ENCODE measurements around the gene RPL37. TPM values are rescaled to one million over a fixed set of nuclear protein-coding genes. Genes with fewer than 3 reads are reported as not detected.

RPL37 gene
- total and polyA plus RNA-seq, 2 donors (not counting 1 experiment from before 2014, with no cell fraction given): 881 to 2,414 TPM

DNA sequence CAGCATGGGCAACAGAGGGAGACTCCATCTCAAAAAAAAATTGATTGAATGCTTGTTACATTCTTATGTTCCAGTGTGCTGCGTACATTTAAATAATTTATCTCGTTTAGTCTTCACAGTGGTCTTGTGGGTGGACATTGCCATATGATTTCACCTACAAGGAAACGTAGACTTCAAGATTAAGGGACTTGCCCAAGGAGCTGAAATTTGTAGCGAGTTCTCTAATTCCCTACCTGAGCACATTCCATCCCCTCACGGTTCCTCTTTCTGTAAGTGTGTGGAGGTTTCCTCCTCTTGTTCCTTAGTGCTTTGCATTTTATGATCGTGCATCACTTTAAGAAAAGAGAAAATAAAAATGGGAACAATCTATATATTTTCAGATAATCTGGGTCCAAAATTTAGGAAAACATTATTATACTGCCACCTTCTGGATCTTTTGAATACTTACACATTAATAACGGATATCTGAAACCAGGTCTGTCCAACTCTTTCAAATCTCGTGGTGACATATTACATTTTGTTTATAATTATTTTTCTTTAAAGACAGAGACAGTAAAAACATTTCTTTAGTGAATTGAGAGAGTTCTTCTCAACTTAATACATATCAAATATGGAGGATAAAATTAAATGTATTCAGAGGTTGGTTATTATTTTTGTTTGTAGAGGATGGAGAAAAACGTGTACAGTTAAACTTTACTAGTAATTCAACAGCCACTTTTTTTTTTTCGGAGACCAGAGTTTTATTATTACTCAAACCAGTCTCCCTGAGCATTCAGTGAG, 44.3 kb upstream of the RPL37 start:
- peak overlapping the region; percentile 72 for H2AFZ ChIP-seq (ENCODE audit: low read length)
- H3K27ac ChIP-seq (ENCODE audit: insufficient read depth, low read length): no peak overlapping the region
- no peaks in the 10 kb centered on the region for H3K9me3 ChIP-seq (ENCODE audit: control insufficient read depth, insufficient read depth, low read depth, low read length)
- peak overlapping the region in 1 of 4 experiments; percentile 30 for H3K4me3 ChIP-seq (replicated peaks in 1 of 4; ENCODE audit: control extremely low read depth in 1 of 4, insufficient read depth in 1 of 4, low read depth in 3 of 4, low read length in 4 of 4)
- no peak overlapping the region for H3K4me2 ChIP-seq (ENCODE audit: extremely low read depth, insufficient read depth, low read length)
- H3K27me3 ChIP-seq (ENCODE audit: control insufficient read depth, insufficient read depth, low read length): no peaks in the 10 kb centered on the region
- TF ChIP-seq, protein P1, sequence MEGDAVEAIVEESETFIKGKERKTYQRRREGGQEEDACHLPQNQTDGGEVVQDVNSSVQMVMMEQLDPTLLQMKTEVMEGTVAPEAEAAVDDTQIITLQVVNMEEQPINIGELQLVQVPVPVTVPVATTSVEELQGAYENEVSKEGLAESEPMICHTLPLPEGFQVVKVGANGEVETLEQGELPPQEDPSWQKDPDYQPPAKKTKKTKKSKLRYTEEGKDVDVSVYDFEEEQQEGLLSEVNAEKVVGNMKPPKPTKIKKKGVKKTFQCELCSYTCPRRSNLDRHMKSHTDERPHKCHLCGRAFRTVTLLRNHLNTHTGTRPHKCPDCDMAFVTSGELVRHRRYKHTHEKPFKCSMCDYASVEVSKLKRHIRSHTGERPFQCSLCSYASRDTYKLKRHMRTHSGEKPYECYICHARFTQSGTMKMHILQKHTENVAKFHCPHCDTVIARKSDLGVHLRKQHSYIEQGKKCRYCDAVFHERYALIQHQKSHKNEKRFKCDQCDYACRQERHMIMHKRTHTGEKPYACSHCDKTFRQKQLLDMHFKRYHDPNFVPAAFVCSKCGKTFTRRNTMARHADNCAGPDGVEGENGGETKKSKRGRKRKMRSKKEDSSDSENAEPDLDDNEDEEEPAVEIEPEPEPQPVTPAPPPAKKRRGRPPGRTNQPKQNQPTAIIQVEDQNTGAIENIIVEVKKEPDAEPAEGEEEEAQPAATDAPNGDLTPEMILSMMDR (conservative IDR thresholded peaks at IDR 0.05 in 1 of 2, IDR thresholded peaks at IDR 0.05 in 1 of 2; ENCODE audit: low read depth in 1 of 2, low read length in 2 of 2): peak in 1 of 2 donors; percentile 29
- TF ChIP-seq EZH2 (IDR thresholded peaks at IDR 0.05; ENCODE audit: low read length, missing control alignments): no peak
- peak; percentile 11 to 54 for DNase-seq (ENCODE audit: low read depth in 2 of 2)
- no peaks in the 10 kb centered on the region for H3K4me1 ChIP-seq (ENCODE audit: control insufficient read depth, extremely low read depth, insufficient read depth, low read length)
- no peak overlapping the region for H3K9ac ChIP-seq (ENCODE audit: insufficient read depth, low read length)
- H3K36me3 ChIP-seq (ENCODE audit: control insufficient read depth, insufficient read depth, low read length): no peaks in the 10 kb centered on the region
- H4K20me1 ChIP-seq (ENCODE audit: control insufficient read depth, extremely low read depth, insufficient read depth, low read length): no peaks in the 10 kb centered on the region
- H3K79me2 ChIP-seq (ENCODE audit: control insufficient read depth, insufficient read depth, low read length): no peaks in the 10 kb centered on the region

DNA sequence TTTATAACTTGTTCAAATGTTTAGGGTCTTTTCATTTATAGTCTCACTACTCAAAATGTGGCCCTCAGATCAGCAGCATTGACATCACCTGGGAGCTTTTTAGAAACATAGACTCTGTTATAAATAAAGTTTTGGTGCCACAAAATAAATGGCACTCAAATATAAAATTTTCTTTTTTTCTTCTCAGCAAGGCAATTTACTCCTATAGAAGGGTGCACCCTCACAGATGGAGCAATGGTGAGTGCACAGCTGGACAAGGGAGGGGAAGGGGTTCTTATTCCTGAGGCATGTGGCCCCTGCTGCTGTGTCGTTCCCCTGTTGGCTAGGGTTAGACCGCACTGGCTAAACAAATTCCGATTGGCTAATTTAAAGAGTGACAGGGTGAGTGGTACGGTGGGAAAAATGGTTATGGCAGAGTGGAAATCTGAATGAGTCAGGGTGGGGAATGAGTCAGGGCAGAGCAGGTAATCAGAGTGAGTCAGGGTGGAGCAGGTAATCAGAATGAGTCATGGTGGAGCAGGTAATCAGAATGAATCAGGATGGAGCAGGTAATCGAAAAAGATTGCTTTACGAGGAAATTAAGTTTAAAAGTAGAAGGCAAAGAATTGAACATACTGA, 42.5 kb upstream of the RPL37 start:
- Histone ChIP-seq H3K79me2 (ENCODE audit: control insufficient read depth, insufficient read depth, low read length) (no peaks in the 10 kb centered on the region), H3K4me1 (ENCODE audit: control insufficient read depth, extremely low read depth, insufficient read depth, low read length) (no peaks in the 10 kb centered on the region), H4K20me1 (ENCODE audit: control insufficient read depth, extremely low read depth, insufficient read depth, low read length) (no peaks in the 10 kb centered on the region), H3K27me3 (ENCODE audit: control insufficient read depth, insufficient read depth, low read length) (no peaks in the 10 kb centered on the region), H3K9me3 (ENCODE audit: control insufficient read depth, insufficient read depth, low read depth, low read length) (no peaks in the 10 kb centered on the region), H3K9ac (ENCODE audit: insufficient read depth, low read length) (no peak overlapping the region), H3K36me3 (ENCODE audit: control insufficient read depth, insufficient read depth, low read length) (no peaks in the 10 kb centered on the region), H3K27ac (ENCODE audit: insufficient read depth, low read length) (no peak overlapping the region), H3K4me2 (ENCODE audit: extremely low read depth, insufficient read depth, low read length) (no peak overlapping the region), H3K4me3 (replicated peaks in 1 of 4; ENCODE audit: control extremely low read depth in 1 of 4, insufficient read depth in 1 of 4, low read depth in 3 of 4, low read length in 4 of 4) (no peak overlapping the region), H2AFZ (ENCODE audit: low read length) (no peak overlapping the region)
- TF ChIP-seq, protein P1 (conservative IDR thresholded peaks at IDR 0.05 in 1 of 2, IDR thresholded peaks at IDR 0.05 in 1 of 2; ENCODE audit: low read depth in 1 of 2, low read length in 2 of 2): no peak
- no peak for TF ChIP-seq EZH2 (IDR thresholded peaks at IDR 0.05; ENCODE audit: low read length, missing control alignments)
- no peak for DNase-seq (ENCODE audit: low read depth in 2 of 2)

DNA sequence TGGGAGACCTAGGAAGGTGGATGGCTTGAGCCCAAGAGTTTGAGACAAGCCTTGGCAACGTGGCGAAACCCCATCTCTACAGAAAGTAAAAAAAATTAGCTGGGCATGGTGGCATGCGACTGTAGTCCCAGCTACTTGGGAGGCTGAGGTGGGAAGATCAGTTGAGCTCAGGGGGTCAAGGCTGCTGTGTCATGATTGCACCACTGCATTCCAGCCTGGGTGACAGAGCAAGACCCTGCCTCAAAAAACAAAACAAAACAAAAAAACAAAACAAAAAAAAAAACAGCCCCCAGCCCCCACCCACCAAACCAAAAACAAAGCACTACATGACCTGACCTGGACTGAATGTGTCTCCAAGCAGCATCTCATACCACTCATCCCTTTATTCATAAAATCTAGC, 40.9 kb upstream of the RPL37 start:
- H3K9ac ChIP-seq (ENCODE audit: insufficient read depth, low read length): no peak overlapping the region
- H3K27me3 ChIP-seq (ENCODE audit: control insufficient read depth, insufficient read depth, low read length): no peaks in the 10 kb centered on the region
- H4K20me1 ChIP-seq (ENCODE audit: control insufficient read depth, extremely low read depth, insufficient read depth, low read length): no peaks in the 10 kb centered on the region
- TF ChIP-seq, protein P1 (conservative IDR thresholded peaks at IDR 0.05 in 1 of 2, IDR thresholded peaks at IDR 0.05 in 1 of 2; ENCODE audit: low read depth in 1 of 2, low read length in 2 of 2): no peak
- TF ChIP-seq EZH2 (IDR thresholded peaks at IDR 0.05; ENCODE audit: low read length, missing control alignments): no peak
- H2AFZ ChIP-seq (ENCODE audit: low read length): no peak overlapping the region
- H3K4me2 ChIP-seq (ENCODE audit: extremely low read depth, insufficient read depth, low read length): no peak overlapping the region
- no peak for DNase-seq (ENCODE audit: low read depth in 2 of 2)
- no peaks in the 10 kb centered on the region for H3K4me1 ChIP-seq (ENCODE audit: control insufficient read depth, extremely low read depth, insufficient read depth, low read length)
- H3K4me3 ChIP-seq (replicated peaks in 1 of 4; ENCODE audit: control extremely low read depth in 1 of 4, insufficient read depth in 1 of 4, low read depth in 3 of 4, low read length in 4 of 4): no peak overlapping the region
- no peaks in the 10 kb centered on the region for H3K9me3 ChIP-seq (ENCODE audit: control insufficient read depth, insufficient read depth, low read depth, low read length)
- no peaks in the 10 kb centered on the region for H3K36me3 ChIP-seq (ENCODE audit: control insufficient read depth, insufficient read depth, low read length)
- no peaks in the 10 kb centered on the region for H3K79me2 ChIP-seq (ENCODE audit: control insufficient read depth, insufficient read depth, low read length)
- no peak overlapping the region for H3K27ac ChIP-seq (ENCODE audit: insufficient read depth, low read length)
